GM18498 (cell line): ENCODE measurements around the gene DLGAP1.
"Not testable (repeated sequence)": the region's sequence is repeated elsewhere in the genome, so short reads cannot be mapped to it uniquely, and the experiment has no call there.

Source experiments
- ATAC-seq: cut with Tn5 transposase; IDR thresholded peaks from one replicate; pipeline ENCODE4 v1.9.1; 2021; ENCODE audit warnings: mild to moderate bottlenecking, moderate library complexity; ENCODE audit not compliant: unreplicated experiment

DLGAP1 gene

GRCh38 chr18:4455113-4455811 is at the start of gene DLGAP1:
Gene DLGAP1, minus strand, starts transcription at chr18:4455307.
- peak; percentile 75 for ATAC-seq

- ATAC-seq = not testable (repeated sequence)
Observed at GRCh38 chr18:4494703-4495284, 39.7 kb upstream of the DLGAP1 start.

- no peak for ATAC-seq
Observed at GRCh38 chr18:4468511-4468910, 13.4 kb upstream of the DLGAP1 start.

DNA sequence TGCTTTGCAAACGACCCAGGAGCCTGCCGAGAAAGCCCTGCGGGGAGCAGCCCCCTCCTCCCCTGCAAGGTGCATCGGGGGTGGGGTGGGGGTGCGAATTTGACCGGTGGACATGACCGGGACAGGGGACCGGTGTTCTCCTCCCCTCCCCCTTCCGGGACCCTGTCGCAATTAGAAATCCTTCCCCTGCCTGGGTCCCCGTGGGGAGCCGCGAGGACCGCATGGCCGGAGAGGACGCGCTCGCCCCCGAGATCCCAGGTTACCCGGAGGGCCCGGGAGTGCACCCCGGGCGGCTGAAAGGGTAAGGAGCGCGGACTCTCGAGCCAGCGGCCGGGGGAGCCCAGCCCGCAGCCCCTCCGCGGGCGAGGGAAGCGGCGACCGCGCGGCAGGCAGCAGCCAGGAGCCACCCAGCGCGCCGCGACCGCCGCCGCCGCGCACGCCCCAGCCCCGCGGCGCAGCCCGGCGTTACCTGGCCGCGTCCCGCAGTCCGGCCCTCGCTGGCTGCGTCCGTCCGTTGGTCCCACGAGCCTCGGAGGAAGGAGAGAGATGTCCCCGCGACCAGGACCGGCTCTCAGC is 482 bp downstream of the DLGAP1 start:
- peak; percentile 33 for ATAC-seq

- ATAC-seq = no peak
Observed at GRCh38 chr18:4453874-4454536, 1.1 kb downstream of the DLGAP1 start.

DNA sequence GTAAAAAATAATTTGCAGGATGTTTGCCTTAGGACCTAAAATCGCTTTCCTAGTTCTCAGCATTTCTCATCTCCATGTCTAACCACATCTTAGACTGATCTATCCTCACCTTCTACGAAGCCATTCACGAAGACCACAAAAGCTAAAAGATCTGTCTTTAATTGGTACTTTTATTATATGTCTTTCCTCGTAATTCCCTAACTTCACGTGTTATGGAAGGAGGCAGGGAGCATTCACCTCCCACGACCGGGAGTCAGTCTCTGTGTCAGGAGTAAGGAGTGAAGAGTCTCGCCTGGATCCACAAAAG is 1.6 kb downstream of the DLGAP1 start:
- no peak for ATAC-seq

DNA sequence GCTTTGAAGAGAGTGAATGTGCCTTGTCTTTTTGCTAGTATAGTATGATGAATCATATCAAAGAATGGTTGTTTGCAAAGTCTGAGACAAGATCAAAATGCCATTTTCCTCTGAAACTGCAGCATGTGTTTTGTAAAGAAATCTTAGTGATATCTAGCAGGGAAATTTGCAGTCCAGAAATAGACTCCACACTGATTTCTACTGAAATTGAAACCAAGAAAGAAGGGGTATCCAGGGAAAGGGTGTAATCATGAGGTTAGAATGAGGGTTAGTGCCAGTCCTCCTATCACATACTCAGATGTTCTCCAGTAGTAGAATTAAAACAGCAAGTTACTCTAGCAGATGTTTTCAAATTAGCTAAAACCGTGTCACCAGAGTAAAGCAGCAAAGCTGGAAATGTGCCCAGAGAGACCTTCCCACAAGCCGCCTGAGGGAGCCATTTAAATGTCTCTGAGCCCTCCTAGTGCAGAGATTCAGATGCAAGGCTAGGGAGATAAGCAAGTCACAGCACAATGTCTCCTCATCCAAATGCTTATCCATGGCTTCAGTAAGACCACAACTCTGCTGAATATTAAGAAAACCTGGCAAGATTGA is 4.9 kb downstream of the DLGAP1 start:
- no peak for ATAC-seq

- ATAC-seq = no peak
Observed at GRCh38 chr18:4445902-4446301, 9.2 kb downstream of the DLGAP1 start.

DNA sequence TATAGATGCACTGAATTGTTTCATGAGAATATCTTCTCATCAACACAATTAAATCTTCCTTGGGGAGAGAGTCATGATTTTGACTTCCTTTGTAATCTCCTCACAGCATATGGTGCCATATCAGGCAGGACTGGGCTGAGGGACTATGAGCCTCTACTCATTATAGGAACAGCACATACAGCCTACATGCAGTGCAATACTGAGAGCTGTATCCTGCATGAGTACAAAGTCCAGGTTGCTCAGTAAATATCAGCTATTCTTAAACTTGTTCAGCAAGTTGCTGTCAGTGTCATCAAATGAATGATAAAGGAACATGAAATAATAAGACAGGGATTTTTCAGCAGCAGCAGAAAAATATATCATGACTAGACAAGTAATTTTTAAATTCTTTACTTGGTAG is 10.8 kb downstream of the DLGAP1 start:
- no peak for ATAC-seq

- ATAC-seq = no peak
Observed at GRCh38 chr18:4441098-4441497, 14.0 kb downstream of the DLGAP1 start.

- no peak for ATAC-seq
Observed at GRCh38 chr18:4438938-4439337, 16.2 kb downstream of the DLGAP1 start.

DNA sequence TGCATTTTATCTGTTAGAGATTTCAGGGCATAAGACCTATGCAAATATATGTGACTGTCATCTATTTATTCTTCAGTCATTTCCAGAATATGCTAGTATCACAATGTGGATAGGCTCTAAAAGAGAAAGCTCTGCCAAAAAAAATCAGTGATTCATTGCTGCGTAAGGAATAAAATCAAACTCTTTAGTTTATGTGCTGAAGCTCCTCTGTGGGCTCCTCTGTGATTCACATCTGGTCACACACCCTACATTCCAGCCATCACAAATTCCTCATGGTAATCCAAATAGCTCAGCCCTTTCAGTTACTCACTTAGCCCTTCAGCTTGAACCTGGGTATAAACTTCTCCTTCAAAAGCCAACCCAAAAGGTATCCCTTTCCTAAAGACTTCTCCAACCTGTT is 21.4 kb downstream of the DLGAP1 start:
- no peak for ATAC-seq

- ATAC-seq = no peak
Observed at GRCh38 chr18:4430836-4431235, 24.3 kb downstream of the DLGAP1 start.

- no peak for ATAC-seq
Observed at GRCh38 chr18:4417714-4418113, 37.4 kb downstream of the DLGAP1 start.

GRCh38 chr18:4416976-4417375 is 38.1 kb downstream of the DLGAP1 start:
- no peak for ATAC-seq

DNA sequence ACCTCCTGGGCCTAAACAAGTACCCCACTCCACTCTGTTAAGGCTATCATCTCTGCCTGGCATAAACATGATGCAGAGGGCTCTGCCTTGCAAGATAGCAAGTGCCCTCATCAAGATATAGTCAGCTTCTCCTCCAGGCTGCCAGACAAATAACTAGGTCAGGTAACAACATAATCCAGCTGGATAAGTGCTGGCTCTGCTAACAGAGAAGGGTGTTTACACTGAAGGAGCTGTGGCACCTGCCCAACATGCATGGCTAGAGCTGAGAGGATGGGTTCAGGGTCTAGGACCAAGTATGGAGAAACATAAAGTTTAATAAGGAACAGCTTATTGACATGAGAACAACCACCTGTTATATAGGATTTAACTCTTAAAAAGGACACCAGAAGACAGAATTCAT is 42.8 kb downstream of the DLGAP1 start:
- no peak for ATAC-seq

DNA sequence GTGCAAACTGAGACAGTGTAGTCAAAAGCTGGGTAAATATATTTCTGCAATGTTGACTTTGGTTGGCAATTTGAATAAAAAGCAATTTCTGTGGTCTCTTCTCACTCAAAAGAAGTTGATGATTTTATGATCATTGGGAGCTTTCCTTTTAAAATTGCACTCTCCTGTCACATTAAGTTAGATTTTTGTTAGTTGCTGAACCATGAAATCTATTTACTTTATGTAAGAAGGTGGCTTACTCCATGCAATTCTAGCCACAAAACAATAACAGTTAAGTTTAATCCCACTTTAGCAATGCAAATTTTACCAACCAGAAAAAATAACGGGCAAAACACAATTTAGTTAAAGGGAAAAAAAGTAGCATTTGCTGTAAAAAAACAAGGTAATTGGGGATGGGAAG is 48.3 kb downstream of the DLGAP1 start:
- ATAC-seq = no peak

GRCh38 chr18:4405965-4406364 is 49.1 kb downstream of the DLGAP1 start:
- ATAC-seq = no peak

- ATAC-seq = no peak
Observed at GRCh38 chr18:4403836-4404235, 51.3 kb downstream of the DLGAP1 start.

GRCh38 chr18:4400911-4401310 is 54.2 kb downstream of the DLGAP1 start:
- ATAC-seq = no peak

DNA sequence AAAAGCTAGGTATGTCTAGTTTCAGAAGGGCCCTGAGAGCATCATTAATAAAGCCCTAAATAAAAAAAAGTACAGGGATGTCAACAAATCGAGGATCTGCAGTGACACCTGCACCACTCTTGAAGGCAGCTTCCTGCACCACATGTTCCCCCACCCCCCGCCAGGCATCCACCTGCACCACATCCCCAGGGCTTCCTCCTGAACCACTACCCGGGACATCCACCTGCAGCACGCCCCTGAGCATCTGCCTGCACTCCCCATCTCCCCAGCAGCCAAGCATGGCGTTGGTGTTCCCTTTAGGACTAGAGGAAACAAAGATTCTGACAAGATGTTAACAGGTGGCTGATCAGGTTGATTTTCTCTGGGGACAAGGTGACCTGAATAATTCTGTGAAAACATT is 55.2 kb downstream of the DLGAP1 start:
- ATAC-seq = no peak

DNA sequence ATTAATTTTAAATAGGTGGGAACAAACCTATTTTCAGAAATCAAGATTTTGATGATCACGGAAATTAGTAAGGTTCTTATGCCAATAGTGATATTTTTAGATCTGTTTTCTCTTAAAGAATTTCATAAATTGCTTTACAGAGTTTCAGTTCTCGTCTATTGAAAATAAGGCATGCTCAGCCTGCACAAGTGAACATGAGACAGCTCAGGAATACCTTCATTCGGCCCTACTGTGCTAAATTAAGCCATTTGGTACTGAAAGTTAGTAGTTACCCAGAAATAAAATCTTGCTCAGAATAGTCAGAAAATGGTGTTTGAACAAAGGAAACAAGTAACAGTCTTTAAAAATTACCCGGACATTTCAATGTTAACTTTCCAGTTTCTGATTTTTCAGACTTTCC is 60.4 kb downstream of the DLGAP1 start:
- ATAC-seq = no peak
